ENCODE measurements around the gene RAPGEF2. TPM values are rescaled to one million over a fixed set of nuclear protein-coding genes. Genes with fewer than 3 reads are reported as not detected.

The RAPGEF2 gene
- total RNA-seq, 2 donors from 2014 or later = 22.8 to 40.0 TPM

- DNase-seq = peak; percentile 53
- TF ChIP-seq, protein P1, sequence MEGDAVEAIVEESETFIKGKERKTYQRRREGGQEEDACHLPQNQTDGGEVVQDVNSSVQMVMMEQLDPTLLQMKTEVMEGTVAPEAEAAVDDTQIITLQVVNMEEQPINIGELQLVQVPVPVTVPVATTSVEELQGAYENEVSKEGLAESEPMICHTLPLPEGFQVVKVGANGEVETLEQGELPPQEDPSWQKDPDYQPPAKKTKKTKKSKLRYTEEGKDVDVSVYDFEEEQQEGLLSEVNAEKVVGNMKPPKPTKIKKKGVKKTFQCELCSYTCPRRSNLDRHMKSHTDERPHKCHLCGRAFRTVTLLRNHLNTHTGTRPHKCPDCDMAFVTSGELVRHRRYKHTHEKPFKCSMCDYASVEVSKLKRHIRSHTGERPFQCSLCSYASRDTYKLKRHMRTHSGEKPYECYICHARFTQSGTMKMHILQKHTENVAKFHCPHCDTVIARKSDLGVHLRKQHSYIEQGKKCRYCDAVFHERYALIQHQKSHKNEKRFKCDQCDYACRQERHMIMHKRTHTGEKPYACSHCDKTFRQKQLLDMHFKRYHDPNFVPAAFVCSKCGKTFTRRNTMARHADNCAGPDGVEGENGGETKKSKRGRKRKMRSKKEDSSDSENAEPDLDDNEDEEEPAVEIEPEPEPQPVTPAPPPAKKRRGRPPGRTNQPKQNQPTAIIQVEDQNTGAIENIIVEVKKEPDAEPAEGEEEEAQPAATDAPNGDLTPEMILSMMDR (IDR thresholded peaks at IDR 0.05) = no peak
- Histone ChIP-seq H3K27me3 (no peaks in the 10 kb centered on the region), H3K9me3 (no peaks in the 10 kb centered on the region), H3K36me3 (no peaks in the 10 kb centered on the region), H3K4me3 (peak overlapping the region; percentile 92), H3K27ac (no peak overlapping the region), H3K4me1 (peaks cover 11% of the 10 kb centered on the region), H3K9ac (ENCODE audit: low read depth in 2 of 2, low read length in 2 of 2) (peak overlapping the region; percentile 88 to 99)
- intact Hi-C loops (cut with DNase I) = loop anchor here (5.0 to 10.0 kb wide), 2 partner anchors 70 to 213 kb away; no protein-coding TSS in a partner anchor
Observed at GRCh38 chr4:159104694-159105414, 2.0 kb downstream of the RAPGEF2 start.

DNA sequence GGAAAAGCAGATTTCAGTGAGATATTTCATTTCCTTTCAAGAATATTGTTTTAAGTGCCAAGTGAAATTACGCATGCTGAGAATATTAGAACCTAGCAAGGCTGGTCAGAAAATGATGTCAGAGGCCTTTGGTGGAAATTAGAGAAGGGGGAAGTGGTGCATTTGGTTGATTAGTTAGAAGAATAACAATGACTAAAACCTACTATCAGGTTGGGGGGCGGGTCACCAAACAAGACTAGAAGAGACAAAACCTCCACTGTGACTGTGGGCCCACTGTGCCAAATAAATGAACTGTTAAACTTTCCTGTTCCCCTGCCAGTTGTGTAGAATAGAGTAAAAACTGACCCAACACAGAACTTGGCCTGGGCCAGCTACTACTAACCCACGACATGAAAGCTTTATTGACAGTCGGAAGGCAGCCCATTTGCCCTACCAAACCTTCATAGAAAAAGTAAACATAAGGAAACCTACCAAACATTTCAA, 2.9 kb downstream of the RAPGEF2 start:
- peaks cover 11% of the 10 kb centered on the region for H3K4me1 ChIP-seq

DNA sequence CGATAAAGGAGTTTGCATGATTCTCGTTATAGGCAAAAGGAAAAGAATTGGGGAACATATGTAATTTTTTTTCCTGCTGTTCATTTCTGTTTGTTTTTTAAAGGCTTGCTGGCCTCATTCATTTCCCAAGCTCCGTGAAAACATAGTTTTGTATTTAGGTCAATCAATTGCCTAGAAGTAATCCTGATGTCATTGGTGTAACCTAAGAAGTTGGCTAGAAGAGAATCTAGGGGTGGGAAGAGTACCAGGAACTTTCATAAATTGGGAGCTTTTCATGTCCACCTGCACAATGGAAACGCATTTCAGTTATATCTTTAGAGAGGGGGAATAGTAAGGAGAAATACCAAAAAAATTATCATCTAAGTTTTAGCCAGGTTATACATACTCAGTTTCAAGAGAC, 3.8 kb downstream of the RAPGEF2 start:
- Histone ChIP-seq H3K4me1 (peaks cover 11% of the 10 kb centered on the region), H3K27ac (no peak overlapping the region), H3K9ac (ENCODE audit: low read depth in 2 of 2, low read length in 2 of 2) (no peak overlapping the region), H3K27me3 (no peaks in the 10 kb centered on the region), H3K4me3 (no peak overlapping the region), H3K36me3 (no peaks in the 10 kb centered on the region), H3K9me3 (no peaks in the 10 kb centered on the region)
- intact Hi-C loops (cut with DNase I) = loop anchor here (5.0 to 10.0 kb wide), 2 partner anchors 68 to 214 kb away; no protein-coding TSS in a partner anchor
- TF ChIP-seq, protein P1 (IDR thresholded peaks at IDR 0.05) = no peak
- DNase-seq = no peak

More for the DNA sequence above, 2.9 kb downstream of the RAPGEF2 start:
- TF ChIP-seq, protein P1 (IDR thresholded peaks at IDR 0.05) = no peak
- Histone ChIP-seq H3K27ac (no peak overlapping the region), H3K4me3 (peak overlapping the region; percentile 92), H3K9ac (ENCODE audit: low read depth in 2 of 2, low read length in 2 of 2) (peak overlapping the region in 1 of 2 donors; percentile 88), H3K27me3 (no peaks in the 10 kb centered on the region), H3K36me3 (no peaks in the 10 kb centered on the region), H3K9me3 (no peaks in the 10 kb centered on the region)
- no peak for DNase-seq
- intact Hi-C loops (cut with DNase I) = loop anchor here (5.0 to 10.0 kb wide), 2 partner anchors 69 to 214 kb away; no protein-coding TSS in a partner anchor

DNA sequence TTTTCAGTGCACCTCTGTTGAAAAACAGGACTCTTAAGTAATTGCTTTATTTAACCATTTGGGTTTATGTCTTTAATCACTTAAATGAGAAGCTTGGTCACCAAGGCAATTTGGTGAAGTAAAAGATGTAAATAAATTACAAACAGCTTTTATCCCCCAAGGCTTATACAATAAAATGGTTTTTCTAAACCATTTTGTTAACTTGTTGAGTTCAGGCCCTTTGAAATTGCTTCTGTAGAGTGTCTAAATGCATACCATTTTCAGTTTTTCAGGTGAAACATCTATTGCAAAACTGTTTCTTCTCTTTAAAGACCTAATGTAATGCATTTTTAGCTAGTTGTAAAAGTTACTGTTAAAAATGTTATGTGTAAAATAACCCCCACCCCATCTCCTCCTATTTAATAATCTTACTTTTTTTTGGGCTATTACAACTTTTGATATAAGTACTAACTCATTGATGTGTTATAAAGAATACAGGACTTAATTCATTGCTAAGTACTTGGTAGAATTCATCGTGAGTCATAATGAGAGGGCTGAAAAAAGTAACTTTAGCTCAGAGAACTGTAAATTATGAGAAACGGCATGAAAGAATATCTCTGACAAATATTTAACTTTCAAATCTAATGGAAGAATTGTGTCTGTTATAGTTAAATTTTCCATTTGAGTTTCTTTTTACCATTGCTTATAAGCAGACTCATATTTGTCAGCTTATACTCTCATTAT, 4.5 kb downstream of the RAPGEF2 start:
- DNase-seq = no peak
- Histone ChIP-seq H3K4me3 (no peak overlapping the region), H3K36me3 (no peaks in the 10 kb centered on the region), H3K4me1 (peaks cover 11% of the 10 kb centered on the region), H3K9me3 (no peaks in the 10 kb centered on the region), H3K27me3 (no peaks in the 10 kb centered on the region), H3K9ac (ENCODE audit: low read depth in 2 of 2, low read length in 2 of 2) (no peak overlapping the region), H3K27ac (no peak overlapping the region)
- TF ChIP-seq, protein P1 (IDR thresholded peaks at IDR 0.05) = no peak
- intact Hi-C loops (cut with DNase I) = loop anchor here (5.0 to 10.0 kb wide), 2 partner anchors 67 to 215 kb away; no protein-coding TSS in a partner anchor

GRCh38 chr4:159108124-159108523, 5.2 kb downstream of the RAPGEF2 start:
- intact Hi-C loops (cut with DNase I) = loop anchor here (5.0 to 10.0 kb wide), 2 partner anchors 67 to 216 kb away; no protein-coding TSS in a partner anchor
- no peak for DNase-seq
- TF ChIP-seq, protein P1 (IDR thresholded peaks at IDR 0.05) = no peak

More at GRCh38 chr4:159108124-159108523, 5.2 kb downstream of the RAPGEF2 start:
- H3K27ac ChIP-seq = no peak overlapping the region
- no peaks in the 10 kb centered on the region for H3K27me3 ChIP-seq
- no peaks in the 10 kb centered on the region for H3K36me3 ChIP-seq
- peaks cover 11% of the 10 kb centered on the region for H3K4me1 ChIP-seq
- H3K9me3 ChIP-seq = no peaks in the 10 kb centered on the region
- H3K9ac ChIP-seq (ENCODE audit: low read depth in 2 of 2, low read length in 2 of 2) = no peak overlapping the region
- no peak overlapping the region for H3K4me3 ChIP-seq

Measured in colonic mucosa (tissue), 4 donors.